SK-N-SH (cell line): Measurements from ENCODE around the gene PIK3R1. TPM values are rescaled to one million over a fixed set of nuclear protein-coding genes. Genes with fewer than 3 reads are reported as not detected.

Experiments
- CTCF ChIA-PET: fragments of 300-600, 350-600 bp; formaldehyde crosslinking; extraction: SDS; loops from one replicate; lab custom pipeline; 2021; lab: Yijun Ruan, JAX
- POLR2A ChIA-PET: fragments of 350-600 bp; sonication (Branson Sonifier 250); formaldehyde crosslinking; extraction: SDS; loops from one replicate; lab custom pipeline; 2020; ENCODE audit warnings: antibody characterized with exemption, inconsistent platforms; lab: Yijun Ruan, JAX
- DNase-seq: peaks from one replicate; pipeline ENCODE4 v3.0.0; 2012
- H2AFZ ChIP-seq: fragments of 200-600 bp; sonication (generic); 2 replicates; pipeline ENCODE4 v1.8.1; 2016; ENCODE audit warnings: antibody characterized with exemption, mild to moderate bottlenecking, low read depth
- H3F3A ChIP-seq: fragments of 200-600 bp; sonication (generic); replicated peaks from 2 replicates; pipeline ENCODE3; 2016; ENCODE audit warnings: antibody characterized with exemption, mild to moderate bottlenecking; ENCODE audit not compliant: insufficient read depth
- H3K27ac ChIP-seq, 2 experiments: fragments of 200-500 bp in 1 of 2; fragments of 200-600 bp in 1 of 2; sonication (Bioruptor generic) in 1 of 2; sonication (generic), shearing (Covaris generic) in 1 of 2; 2 replicates each; pipeline versions ENCODE4 v1.5.1 to v1.6.1; 2014 to 2016; ENCODE audit warnings: low read depth in 2 of 2, inconsistent platforms in 1 of 2, low read length in 1 of 2, mild to moderate bottlenecking in 1 of 2, mixed read lengths in 1 of 2
- H3K27me3 ChIP-seq: fragments of 200-600 bp; sonication (generic), shearing (Covaris generic); 2 replicates; pipeline ENCODE4 v1.6.1; 2016; ENCODE audit warnings: mixed run types; ENCODE audit not compliant: insufficient read depth
- H3K36me3 ChIP-seq, 2 experiments: fragments of 200-500 bp in 1 of 2; fragments of 200-600 bp in 1 of 2; sonication (Bioruptor generic) in 1 of 2; sonication (generic) in 1 of 2; replicated peaks in 1 of 2; 2 replicates each; pipeline versions ENCODE3 to v1.5.1; 2014 to 2016; ENCODE audit warnings: low read length in 1 of 2, mild to moderate bottlenecking in 1 of 2; ENCODE audit not compliant: insufficient read depth in 2 of 2, control insufficient read depth in 1 of 2
- H3K4me1 ChIP-seq, 2 experiments: fragments of 200-500 bp in 1 of 2; fragments of 200-600 bp in 1 of 2; sonication (Bioruptor generic) in 1 of 2; sonication (generic), shearing (Covaris generic) in 1 of 2; 2 replicates each; pipeline versions ENCODE4 v1.5.1 to v1.6.1; 2014 to 2016; ENCODE audit warnings: low read depth in 1 of 2, low read length in 1 of 2, mixed run types in 1 of 2; ENCODE audit not compliant: insufficient read depth in 2 of 2, control insufficient read depth in 1 of 2
- H3K4me2 ChIP-seq: fragments of 200-600 bp; sonication (generic), shearing (Covaris generic); 2 replicates; pipeline ENCODE4 v1.6.1; 2017; ENCODE audit warnings: mixed run types
- H3K4me3 ChIP-seq, 2 experiments: fragments of 200-500 bp in 1 of 2; fragments of 200-600 bp in 1 of 2; sonication (Bioruptor generic) in 1 of 2; sonication (generic), shearing (Covaris generic) in 1 of 2; 2 replicates each; pipeline versions ENCODE4 v1.5.1 to v1.8.1; 2014 to 2016; ENCODE audit warnings: low read depth in 2 of 2, inconsistent platforms in 1 of 2, low read length in 1 of 2, mild to moderate bottlenecking in 1 of 2, mixed read lengths in 1 of 2, moderate library complexity in 1 of 2
- H3K79me2 ChIP-seq: fragments of 200-600 bp; sonication (generic); 2 replicates; pipeline ENCODE4 v1.8.1; 2017; ENCODE audit warnings: mild to moderate bottlenecking; ENCODE audit not compliant: insufficient read depth
- H3K9ac ChIP-seq: fragments of 200-600 bp; sonication (generic); 2 replicates; pipeline ENCODE4 v1.6.1; 2017; ENCODE audit warnings: mixed run types
- H3K9me2 ChIP-seq: fragments of 200-600 bp; sonication (generic); 2 replicates; pipeline ENCODE4 v1.6.1; 2017; ENCODE audit warnings: mixed run types
- H3K9me3 ChIP-seq: fragments of 200-600 bp; sonication (generic); 2 replicates; pipeline ENCODE4 v1.6.1; 2017; ENCODE audit warnings: mixed run types, mild to moderate bottlenecking, moderate library complexity
- H4K20me1 ChIP-seq: fragments of 200-600 bp; sonication (generic); 2 replicates; pipeline ENCODE4 v1.6.1; 2017; ENCODE audit warnings: mild to moderate bottlenecking, mixed run types; ENCODE audit not compliant: insufficient read depth
- EZH2phosphoT487 ChIP-seq: fragments of 200-600 bp; sonication (generic); IDR thresholded peaks from 2 replicates; pipeline ENCODE4 v1.6.1; 2017; ENCODE audit warnings: low read depth, mixed run types, mild to moderate bottlenecking, antibody characterized with exemption, moderate library complexity, borderline replicate concordance
- MAX ChIP-seq: IDR thresholded peaks from 2 replicates; pipeline ENCODE4 v1.4.0; 2012; ENCODE audit warnings: low read depth
- MEF2A ChIP-seq: IDR thresholded peaks from 2 replicates; pipeline ENCODE4 v1.4.0; 2012; ENCODE audit warnings: low read depth, borderline replicate concordance
- NRF1 ChIP-seq: IDR thresholded peaks from 2 replicates; pipeline ENCODE4 v1.6.1; 2012; ENCODE audit warnings: low read depth, mild to moderate bottlenecking, low read length
- TEAD4 ChIP-seq: IDR thresholded peaks from 2 replicates; pipeline ENCODE4 v1.4.0; 2012; ENCODE audit warnings: mild to moderate bottlenecking, borderline replicate concordance; ENCODE audit not compliant: insufficient read depth
- USF1 ChIP-seq: IDR thresholded peaks from 2 replicates; pipeline ENCODE4 v1.4.0; 2012; ENCODE audit warnings: low read depth, borderline replicate concordance
- YY1 ChIP-seq: IDR thresholded peaks from 2 replicates; pipeline ENCODE4 v1.4.0; 2012; ENCODE audit warnings: low read depth, mild to moderate bottlenecking
- WGBS: methylation state at CpG from one replicate; pipeline ENCODE4 v1.1.6; 2017; ENCODE audit warnings: low lambda C conversion rate; 5-methylcytosine and 5-hydroxymethylcytosine counted together
- polyA plus RNA-seq, 3 experiments: library from polyadenylated mRNA; depleted of rRNA; stranded (reverse); fragments of >200 nt; gene quantifications; 2 replicates each; pipeline ENCODE4 v1.2.3, GENCODE V29; 2012

The PIK3R1 gene
- polyA plus RNA-seq, 1 of the 3 experiments (the other 2 are of a cell fraction) = 2.0 TPM

- POLR2A ChIA-PET = no interaction called here
- CTCF ChIA-PET = no interaction called here
- H3K4me2 ChIP-seq = no peak overlapping the region
- no peak overlapping the region for H3K4me3 ChIP-seq
- no peaks in the 10 kb centered on the region for H3F3A ChIP-seq
- no peak overlapping the region for H3K9ac ChIP-seq
- 28% methylated on average over 2 of the region's 2 CpGs for WGBS
- H3K9me2 ChIP-seq = no peaks in the 10 kb centered on the region
- no peaks in the 10 kb centered on the region for H3K9me3 ChIP-seq
- no peak for DNase-seq
- H3K27me3 ChIP-seq = no peaks in the 10 kb centered on the region
- TF ChIP-seq TEAD4 = no peak
- TF ChIP-seq YY1 = no peak
- TF ChIP-seq EZH2phosphoT487 = no peak
- H3K36me3 ChIP-seq = no peaks in the 10 kb centered on the region
- H3K79me2 ChIP-seq = no peaks in the 10 kb centered on the region
- no peak overlapping the region for H3K27ac ChIP-seq
- H2AFZ ChIP-seq = no peak overlapping the region
- no peaks in the 10 kb centered on the region for H4K20me1 ChIP-seq
- H3K4me1 ChIP-seq = no peaks in the 10 kb centered on the region; a peak in 1 of 4 replicates
Measured at GRCh38 chr5:68348447-68349222, 133.1 kb downstream of the PIK3R1 start.

- H3K79me2 ChIP-seq = no peaks in the 10 kb centered on the region
- H2AFZ ChIP-seq = no peak overlapping the region
- H3K27me3 ChIP-seq = no peaks in the 10 kb centered on the region
- H3K4me3 ChIP-seq = no peak overlapping the region
- TF ChIP-seq YY1 (no peak), EZH2phosphoT487 (no peak), NRF1 (no peak), USF1 (no peak), MEF2A (no peak), MAX (no peak)
- TF ChIP-seq, all 33 proteins: peak for 0
- no peak overlapping the region for H3K9ac ChIP-seq
- WGBS = 51% methylated on average over 4 of the region's 4 CpGs
- no peak for DNase-seq
- H3K36me3 ChIP-seq = no peaks in the 10 kb centered on the region
- CTCF ChIA-PET = interaction anchor here (0.7 kb wide), 1 partner anchor 1271 kb away, joined by 3 read pairs; no protein-coding TSS in a partner anchor
- no peak overlapping the region for H3K4me2 ChIP-seq
- H3K4me1 ChIP-seq = peaks cover 0 to 3% of the 10 kb centered on the region in 2 experiments; a peak in 1 of 4 replicates
- H3K27ac ChIP-seq = no peak overlapping the region
- no peaks in the 10 kb centered on the region for H3K9me3 ChIP-seq
- no peaks in the 10 kb centered on the region for H3K9me2 ChIP-seq
- no peaks in the 10 kb centered on the region for H3F3A ChIP-seq
- no peaks in the 10 kb centered on the region for H4K20me1 ChIP-seq
- POLR2A ChIA-PET = no interaction called here
Measured at GRCh38 chr5:68350176-68350575, 134.6 kb downstream of the PIK3R1 start.
